GM18520 (cell line): ENCODE results near the gene MDM1.
A peak's percentile ranks its signal among the peaks of the same experiment; 100 is the strongest.

Experiments used
- ATAC-seq: cut with Tn5 transposase; IDR thresholded peaks from one replicate; pipeline ENCODE4 v1.9.1; 2021; ENCODE audit not compliant: unreplicated experiment

Gene MDM1

GRCh38 chr12:68281322-68282077 is 50.7 kb downstream of the MDM1 start:
- ATAC-seq, result no peak

GRCh38 chr12:68280240-68280639 is 51.9 kb downstream of the MDM1 start:
- ATAC-seq, result no peak

GRCh38 chr12:68279227-68280054 is 52.7 kb downstream of the MDM1 start:
- no peak for ATAC-seq

- no peak for ATAC-seq
These were observed 55.7 kb downstream of the MDM1 start for GRCh38 chr12:68276402-68276930.

- no peak for ATAC-seq
These were observed 59.4 kb downstream of the MDM1 start for GRCh38 chr12:68272732-68273131.

GRCh38 chr12:68271346-68271745 is 60.8 kb downstream of the MDM1 start:
- no peak for ATAC-seq

GRCh38 chr12:68270358-68270757 is 61.8 kb downstream of the MDM1 start:
- ATAC-seq, result no peak

- ATAC-seq, result no peak
These were observed 62.4 kb downstream of the MDM1 start for GRCh38 chr12:68269779-68270178.

- ATAC-seq, result no peak
These were observed 63.2 kb downstream of the MDM1 start for GRCh38 chr12:68268967-68269366.

- no peak for ATAC-seq
These were observed 64.2 kb downstream of the MDM1 start for GRCh38 chr12:68267892-68268396.

- ATAC-seq, result no peak
These were observed 67.3 kb downstream of the MDM1 start for GRCh38 chr12:68264857-68265256.

GRCh38 chr12:68264158-68264855 is 67.9 kb downstream of the MDM1 start:
- no peak for ATAC-seq

- no peak for ATAC-seq
These were observed 68.8 kb downstream of the MDM1 start for GRCh38 chr12:68263366-68263765.

- ATAC-seq, result no peak
These were observed 70.3 kb downstream of the MDM1 start for GRCh38 chr12:68261896-68262295.

GRCh38 chr12:68260153-68260552 is 72.0 kb downstream of the MDM1 start:
- ATAC-seq, result no peak

GRCh38 chr12:68259318-68259940 is 72.7 kb downstream of the MDM1 start:
- peak; percentile 46 for ATAC-seq

GRCh38 chr12:68253504-68253903 is 78.7 kb downstream of the MDM1 start, which contains the start of gene IL22:
IL22 (minus strand) TSS chr12:68253604; CDS start chr12:68253448, 156 bp downstream.
- no peak for ATAC-seq

- ATAC-seq, result no peak
These were observed 80.1 kb downstream of the MDM1 start for GRCh38 chr12:68252077-68252476.

GRCh38 chr12:68250454-68250853 is 81.7 kb downstream of the MDM1 start:
- ATAC-seq, result no peak

GRCh38 chr12:68247785-68248184 is 84.4 kb downstream of the MDM1 start:
- ATAC-seq, result no peak

- ATAC-seq, result no peak
These were observed 85.8 kb downstream of the MDM1 start for GRCh38 chr12:68246350-68246749.
